HG03103 (cell line): ENCODE results near the gene DNAJC4.
A peak's percentile ranks its signal among the peaks of the same experiment; 100 is the strongest.

Experiments
- ATAC-seq: cut with Tn5 transposase; IDR thresholded peaks from one replicate; pipeline ENCODE4 v1.9.1; 2021; ENCODE audit warnings: low read depth; ENCODE audit not compliant: unreplicated experiment

Gene DNAJC4, protein sequence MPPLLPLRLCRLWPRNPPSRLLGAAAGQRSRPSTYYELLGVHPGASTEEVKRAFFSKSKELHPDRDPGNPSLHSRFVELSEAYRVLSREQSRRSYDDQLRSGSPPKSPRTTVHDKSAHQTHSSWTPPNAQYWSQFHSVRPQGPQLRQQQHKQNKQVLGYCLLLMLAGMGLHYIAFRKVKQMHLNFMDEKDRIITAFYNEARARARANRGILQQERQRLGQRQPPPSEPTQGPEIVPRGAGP

DNA sequence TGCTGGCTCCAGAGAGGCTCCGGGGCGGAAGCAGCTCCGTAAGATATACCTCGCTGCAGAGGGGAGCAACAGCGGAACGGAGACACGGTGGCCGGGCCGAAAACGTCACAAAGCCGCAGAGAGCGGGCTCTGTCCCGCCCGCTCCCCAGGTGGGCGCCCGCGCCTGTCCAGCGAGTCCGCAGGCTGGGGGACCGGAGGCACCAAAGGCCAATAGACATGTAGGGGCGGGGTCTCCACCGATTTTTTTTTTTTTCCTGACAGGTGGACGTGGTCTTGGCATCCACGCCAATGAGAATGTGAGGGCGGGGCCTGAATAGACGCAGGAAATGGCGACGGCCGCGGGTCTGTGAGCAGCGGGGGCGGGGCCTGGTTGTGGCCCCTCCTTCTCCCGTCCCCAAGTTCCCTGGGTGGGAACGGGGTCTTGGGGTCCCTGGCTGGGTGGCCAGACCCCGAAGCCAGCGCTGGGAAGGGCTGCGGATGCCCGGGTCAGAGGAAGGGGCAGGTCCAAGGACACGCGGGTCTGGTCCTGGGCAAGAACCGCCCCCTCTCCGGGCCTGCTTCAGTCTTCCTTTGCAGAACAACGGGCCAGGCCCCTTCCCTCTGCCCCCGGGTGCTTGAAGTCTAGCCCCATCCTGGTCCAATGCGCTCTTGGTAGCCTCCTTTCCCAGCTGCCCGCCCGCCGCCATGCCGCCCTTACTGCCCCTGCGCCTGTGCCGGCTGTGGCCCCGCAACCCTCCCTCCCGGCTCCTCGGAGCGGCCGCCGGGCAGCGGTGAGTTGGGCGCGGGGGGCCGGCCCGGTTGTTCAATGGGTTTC lies at the start of gene DNAJC4:
Gene DNAJC4 (plus strand): TSS at position 378 of the 814 bp plus-strand sequence. CDS start 307 bp downstream, at position 685.
- no peak for ATAC-seq

DNA sequence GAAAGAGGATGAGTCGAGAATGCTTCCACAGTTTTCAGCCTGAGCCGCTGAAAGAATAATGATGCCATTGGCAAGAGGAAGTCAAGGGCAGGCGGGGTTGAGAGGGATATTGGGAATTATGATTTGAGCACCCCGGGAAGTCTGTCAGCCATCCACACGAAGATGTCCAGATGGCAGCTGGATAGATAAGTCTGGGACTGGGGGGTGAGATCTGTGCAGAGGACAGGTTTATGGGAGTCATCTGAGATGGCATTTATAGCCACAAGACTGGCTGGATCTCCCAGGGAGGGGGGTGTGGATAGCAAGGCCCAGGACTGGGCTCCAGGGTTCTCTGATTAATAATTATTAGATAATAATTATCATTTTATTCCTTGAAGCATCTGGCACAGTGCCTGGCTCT lies 49.5 kb upstream of the DNAJC4 start:
- ATAC-seq = no peak

- no peak for ATAC-seq
Measured at GRCh38 chr11:64181506-64182411, 48.6 kb upstream of the DNAJC4 start.

DNA sequence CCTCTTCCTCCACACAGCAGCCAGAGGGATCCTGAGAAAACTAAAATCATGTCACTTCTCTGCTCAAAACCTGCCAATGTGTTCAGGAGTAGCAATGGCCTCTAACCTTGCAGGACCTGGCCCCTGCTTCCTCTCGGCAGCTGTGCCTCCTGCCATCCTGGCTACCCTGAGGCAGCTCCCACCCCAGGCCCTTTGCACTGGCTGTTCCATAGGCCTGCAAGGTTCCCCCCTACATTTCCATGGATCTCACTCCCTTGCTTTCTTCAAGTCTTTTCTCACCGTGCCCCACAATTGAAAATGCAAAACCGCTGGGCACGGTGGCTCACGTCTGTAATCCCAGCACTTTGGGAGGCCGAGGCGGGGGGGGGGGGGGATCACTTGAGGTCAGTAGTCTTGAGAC lies 46.5 kb upstream of the DNAJC4 start:
- no peak for ATAC-seq

DNA sequence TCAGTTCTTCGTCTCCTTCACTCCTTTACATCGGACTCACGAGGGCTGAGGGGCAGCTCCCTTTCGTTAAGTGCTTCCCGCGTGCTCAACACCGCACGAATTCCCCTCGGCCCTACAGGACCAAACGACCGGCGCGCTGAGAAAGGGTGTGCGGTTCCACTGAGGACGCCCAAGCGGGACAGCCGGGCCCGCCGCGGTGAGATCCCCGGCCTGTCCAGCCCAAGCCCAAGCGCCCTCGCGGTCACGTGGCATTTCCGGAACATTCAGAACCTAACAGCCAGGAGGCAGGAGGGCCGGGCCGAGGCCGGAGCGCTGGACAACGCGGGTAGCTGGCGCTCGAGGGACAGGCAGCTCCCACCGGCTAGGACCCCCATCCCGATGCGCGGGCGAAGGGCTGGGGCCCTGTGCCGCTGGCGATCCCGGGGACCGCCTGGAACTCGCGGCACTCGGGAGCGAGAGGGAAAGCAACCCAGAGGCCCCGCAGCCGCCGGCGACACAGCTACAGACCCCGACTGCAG lies 45.1 kb upstream of the DNAJC4 start:
- ATAC-seq = peak; percentile 8

GRCh38 chr11:64185693-64186491 lies 44.5 kb upstream of the DNAJC4 start, which contains the start of gene STIP1:
TSS of gene STIP1 (plus strand) at chr11:64186171. CDS start at chr11:64186262, 91 bp downstream.
- ATAC-seq = peak; percentile 75

GRCh38 chr11:64186492-64187165 lies 43.7 kb upstream of the DNAJC4 start:
- ATAC-seq = no peak

DNA sequence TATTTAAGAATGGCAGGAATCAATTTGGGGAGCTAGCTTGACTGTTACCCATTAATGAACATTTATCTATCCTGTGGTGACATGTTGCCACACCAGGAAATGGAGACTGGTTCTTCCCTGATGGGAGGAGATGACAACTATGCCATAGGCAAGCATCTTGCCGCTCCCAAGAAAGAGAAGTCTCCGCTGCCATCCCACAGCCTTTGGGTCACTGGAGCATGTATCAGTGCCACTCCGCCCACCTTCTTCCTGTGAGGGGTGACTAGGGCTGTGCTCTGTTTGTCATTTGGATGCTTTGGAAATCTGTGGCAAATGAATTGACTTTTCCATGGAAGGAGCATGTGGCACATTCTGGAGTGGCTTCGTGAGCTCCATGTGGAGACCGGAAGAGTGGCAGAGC lies 37.9 kb upstream of the DNAJC4 start:
- no peak for ATAC-seq

- no peak for ATAC-seq
Measured at GRCh38 chr11:64196626-64197025, 33.7 kb upstream of the DNAJC4 start.

DNA sequence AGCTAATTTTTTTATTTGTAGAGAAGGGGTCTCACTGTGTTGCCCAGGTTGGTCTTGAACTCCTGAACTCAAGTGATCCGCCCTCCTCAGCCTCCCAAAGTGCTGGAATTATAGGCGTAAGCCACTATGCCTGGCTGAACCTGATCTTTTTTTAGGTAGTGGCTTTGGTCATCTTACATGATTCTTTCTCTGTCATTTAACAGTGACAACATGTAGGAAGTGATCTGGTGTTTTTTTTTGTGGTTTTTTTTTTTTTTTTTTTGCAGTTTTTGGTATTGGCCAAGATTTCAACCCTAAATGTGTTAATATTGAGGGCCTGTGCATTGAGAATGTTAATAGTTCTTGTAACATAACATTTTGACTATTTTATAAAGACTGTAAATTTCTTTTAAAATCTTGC lies 31.8 kb upstream of the DNAJC4 start:
- ATAC-seq = no peak

DNA sequence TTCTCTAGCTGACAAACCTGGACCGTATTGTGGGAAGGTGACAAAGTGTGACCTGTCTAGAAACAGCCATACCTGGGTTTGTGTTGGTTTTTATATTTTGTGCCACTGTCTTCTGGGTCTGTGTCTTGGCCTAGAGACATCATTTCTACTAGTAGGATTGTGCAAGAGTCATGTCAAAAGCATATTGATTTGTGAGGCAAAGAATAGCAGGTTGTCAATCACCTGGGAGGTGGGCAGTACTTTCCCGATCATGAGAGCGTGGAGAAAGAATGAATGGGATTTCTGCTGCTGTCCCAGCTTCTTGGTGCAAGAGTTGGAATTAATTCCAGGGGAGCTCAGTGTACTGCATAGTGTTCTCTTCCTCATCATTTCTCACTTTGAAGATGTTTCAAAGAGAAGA lies 28.8 kb upstream of the DNAJC4 start:
- no peak for ATAC-seq

GRCh38 chr11:64202992-64203391 lies 27.4 kb upstream of the DNAJC4 start:
- no peak for ATAC-seq

- no peak for ATAC-seq
Measured at GRCh38 chr11:64203421-64204079, 26.8 kb upstream of the DNAJC4 start.

- no peak for ATAC-seq
Measured at GRCh38 chr11:64204080-64204440, 26.3 kb upstream of the DNAJC4 start.

GRCh38 chr11:64204464-64204989 lies 25.8 kb upstream of the DNAJC4 start:
- no peak for ATAC-seq

DNA sequence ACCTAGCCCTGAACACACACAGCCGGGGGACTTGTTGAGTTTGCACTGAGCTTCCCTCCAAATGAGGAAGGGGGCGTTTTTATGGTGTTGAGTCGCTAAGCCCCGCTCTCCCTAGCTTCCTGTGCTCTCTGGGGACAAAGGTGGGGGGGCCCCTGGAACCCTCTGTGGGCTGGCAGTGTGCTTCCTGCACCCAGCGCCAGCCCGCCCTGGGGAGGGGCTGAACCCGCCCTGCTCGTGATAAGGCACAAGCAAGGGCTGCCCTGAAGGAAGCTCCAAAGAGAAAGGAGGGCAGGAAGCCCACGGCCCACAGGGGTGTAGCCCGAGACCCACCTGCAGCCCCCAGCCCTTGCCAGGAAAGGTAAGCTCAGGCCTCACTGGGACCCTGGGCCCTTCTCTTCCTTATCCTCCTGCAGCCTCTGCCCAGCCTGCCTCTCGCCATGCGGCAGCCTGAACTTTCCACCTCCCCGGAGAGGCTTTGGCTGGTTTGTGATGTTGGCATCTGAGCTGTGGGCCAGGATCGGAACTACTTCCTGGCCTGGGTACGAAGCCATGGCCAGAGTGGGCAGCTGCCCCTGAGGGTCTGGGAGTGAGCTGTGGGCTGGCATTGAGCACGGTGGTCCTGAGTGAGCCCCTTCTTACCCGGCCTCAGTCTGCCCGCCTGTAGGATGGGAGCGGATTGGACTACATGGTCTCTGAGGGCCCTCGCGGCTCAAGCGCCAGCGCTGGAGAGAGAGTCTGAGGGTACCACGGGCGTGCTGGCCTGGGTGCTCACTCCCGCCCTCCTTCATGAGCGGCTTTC lies 23.7 kb upstream of the DNAJC4 start, which contains the start of gene FERMT3:
Gene FERMT3 (plus strand): TSS at position 265 of the 799 bp plus-strand sequence. CDS start 644 bp downstream, outside the sequence.
- ATAC-seq = no peak

DNA sequence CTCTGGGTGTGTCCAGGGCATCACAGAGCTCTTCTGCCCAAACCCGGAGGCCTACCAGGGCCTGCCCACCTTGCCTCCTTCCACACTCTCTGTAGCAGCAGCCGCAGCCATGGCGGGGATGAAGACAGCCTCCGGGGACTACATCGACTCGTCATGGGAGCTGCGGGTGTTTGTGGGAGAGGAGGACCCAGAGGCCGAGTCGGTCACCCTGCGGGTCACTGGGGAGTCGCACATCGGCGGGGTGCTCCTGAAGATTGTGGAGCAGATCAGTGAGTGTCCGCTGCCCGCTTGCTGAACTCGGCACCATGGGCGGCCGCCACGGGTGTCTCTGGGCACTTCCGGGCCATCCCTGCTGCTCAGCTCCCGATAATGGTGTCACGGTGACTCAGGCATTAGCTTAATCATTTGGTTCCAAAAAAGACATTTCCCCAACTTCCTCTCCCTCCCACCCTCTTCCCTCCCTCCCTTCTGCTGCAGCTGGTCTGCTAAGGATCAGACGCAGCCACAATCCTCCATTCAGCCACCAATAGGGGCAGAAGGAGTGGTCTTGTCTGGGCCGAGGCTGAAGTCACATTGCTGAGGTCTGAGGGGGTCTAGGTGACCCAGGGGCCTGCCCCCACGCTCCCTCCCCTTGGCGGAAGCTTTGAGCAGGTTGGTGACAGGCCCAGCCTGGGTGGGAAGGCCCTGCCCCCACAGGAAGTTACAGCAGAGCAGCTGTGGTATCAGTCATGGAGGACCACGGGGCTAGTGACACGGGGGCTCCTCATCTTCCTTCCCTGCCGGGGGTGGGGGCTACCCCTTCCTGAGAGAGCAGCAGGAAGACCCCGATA lies 22.9 kb upstream of the DNAJC4 start:
- peak; percentile 42 for ATAC-seq
